ENCODE measurements around the gene KRT84. TPM values are rescaled to one million over a fixed set of nuclear protein-coding genes. Genes with fewer than 3 reads are reported as not detected.

Gene KRT84
- total RNA-seq, 1 experiment from 2014 or later: not detected

- no peak for TF ChIP-seq CTCF (IDR thresholded peaks at IDR 0.05; ENCODE audit: unreplicated experiment)
- intact Hi-C loops (cut with micrococcal nuclease; ENCODE audit: unreplicated experiment): loop anchor here (10.0 kb wide), 2 partner anchors 205 to 605 kb away; no protein-coding TSS in a partner anchor
- no TSS peak for BruUV-seq (replicated peaks)
- Mint-ChIP-seq H3K27me3 (ENCODE audit: unreplicated experiment) (peaks cover 51% of the 10 kb centered on the region), H3K36me3 (ENCODE audit: insufficient read depth, unreplicated experiment) (no peaks in the 10 kb centered on the region), H3K9me3 (ENCODE audit: low read depth, unreplicated experiment) (no peaks in the 10 kb centered on the region), H3K27ac (ENCODE audit: unreplicated experiment) (no peak overlapping the region), H3K4me1 (ENCODE audit: low read depth, unreplicated experiment) (no peaks in the 10 kb centered on the region), H3K4me3 (ENCODE audit: low read depth, unreplicated experiment) (no peak overlapping the region)
- CTCF ChIA-PET: interaction anchor here (1.0 to 1.3 kb wide), 4 partner anchors 12 to 500 kb away, joined by 3 to 6 read pairs (median 4); no protein-coding TSS in a partner anchor
- no peak for DNase-seq
Measured at GRCh38 chr12:52379536-52379935, 5.9 kb downstream of the KRT84 start.

- Mint-ChIP-seq H3K9me3 (ENCODE audit: low read depth, unreplicated experiment) (no peaks in the 10 kb centered on the region), H3K4me1 (ENCODE audit: low read depth, unreplicated experiment) (no peaks in the 10 kb centered on the region), H3K27me3 (ENCODE audit: unreplicated experiment) (peaks cover 36% of the 10 kb centered on the region), H3K27ac (ENCODE audit: unreplicated experiment) (no peak overlapping the region), H3K36me3 (ENCODE audit: insufficient read depth, unreplicated experiment) (no peaks in the 10 kb centered on the region), H3K4me3 (ENCODE audit: low read depth, unreplicated experiment) (no peak overlapping the region)
- CTCF ChIA-PET: no interaction called here
- no TSS peak for BruUV-seq (replicated peaks)
- TF ChIP-seq CTCF (IDR thresholded peaks at IDR 0.05; ENCODE audit: unreplicated experiment): no peak
- intact Hi-C loops (cut with micrococcal nuclease; ENCODE audit: unreplicated experiment): loop anchor here (10.0 kb wide), 2 partner anchors 207 to 607 kb away; no protein-coding TSS in a partner anchor
- no peak for DNase-seq
Measured at GRCh38 chr12:52378091-52378490, 7.4 kb downstream of the KRT84 start.

GRCh38 chr12:52377266-52377665 lies 8.2 kb downstream of the KRT84 start:
- TF ChIP-seq CTCF (IDR thresholded peaks at IDR 0.05; ENCODE audit: unreplicated experiment): no peak
- Mint-ChIP-seq H3K27me3 (ENCODE audit: unreplicated experiment) (peaks cover 30% of the 10 kb centered on the region), H3K9me3 (ENCODE audit: low read depth, unreplicated experiment) (no peaks in the 10 kb centered on the region), H3K27ac (ENCODE audit: unreplicated experiment) (no peak overlapping the region), H3K36me3 (ENCODE audit: insufficient read depth, unreplicated experiment) (no peaks in the 10 kb centered on the region), H3K4me3 (ENCODE audit: low read depth, unreplicated experiment) (no peak overlapping the region), H3K4me1 (ENCODE audit: low read depth, unreplicated experiment) (no peaks in the 10 kb centered on the region)
- intact Hi-C loops (cut with micrococcal nuclease; ENCODE audit: unreplicated experiment): loop anchor here (10.0 kb wide), 2 partner anchors 208 to 608 kb away; no protein-coding TSS in a partner anchor
- CTCF ChIA-PET: no interaction called here
- DNase-seq: no peak
- no TSS peak for BruUV-seq (replicated peaks)

- Mint-ChIP-seq H3K4me1 (ENCODE audit: low read depth, unreplicated experiment) (peaks cover 14% of the 10 kb centered on the region), H3K27ac (ENCODE audit: unreplicated experiment) (no peak overlapping the region), H3K4me3 (ENCODE audit: low read depth, unreplicated experiment) (no peak overlapping the region), H3K27me3 (ENCODE audit: unreplicated experiment) (peaks cover 11% of the 10 kb centered on the region), H3K9me3 (ENCODE audit: low read depth, unreplicated experiment) (no peaks in the 10 kb centered on the region), H3K36me3 (ENCODE audit: insufficient read depth, unreplicated experiment) (no peaks in the 10 kb centered on the region)
- peak; percentile 52 for TF ChIP-seq CTCF (IDR thresholded peaks at IDR 0.05; ENCODE audit: unreplicated experiment)
- DNase-seq: peak; percentile 77
- CTCF ChIA-PET: interaction anchor here (0.6 to 2.1 kb wide), 7 partner anchors 28 to 608 kb away, joined by 3 to 22 read pairs (median 5); no protein-coding TSS in a partner anchor
- no TSS peak for BruUV-seq (replicated peaks)
- intact Hi-C loops (cut with micrococcal nuclease; ENCODE audit: unreplicated experiment): loop anchor here (1.0 to 10.0 kb wide), 4 partner anchors 162 to 612 kb away; no protein-coding TSS in a partner anchor
Measured at GRCh38 chr12:52372216-52373154, 13.0 kb downstream of the KRT84 start.
